ENCODE measurements around the gene GALNTL6. TPM values are rescaled to one million over a fixed set of nuclear protein-coding genes. Genes with fewer than 3 reads are reported as not detected.

Gene GALNTL6
- total and polyA plus RNA-seq, 9 of the 15 experiments (the other 6 are each of a cell fraction or from before 2014, with no cell fraction given): 0.18 to 0.50 (median 0.29) TPM

DNA sequence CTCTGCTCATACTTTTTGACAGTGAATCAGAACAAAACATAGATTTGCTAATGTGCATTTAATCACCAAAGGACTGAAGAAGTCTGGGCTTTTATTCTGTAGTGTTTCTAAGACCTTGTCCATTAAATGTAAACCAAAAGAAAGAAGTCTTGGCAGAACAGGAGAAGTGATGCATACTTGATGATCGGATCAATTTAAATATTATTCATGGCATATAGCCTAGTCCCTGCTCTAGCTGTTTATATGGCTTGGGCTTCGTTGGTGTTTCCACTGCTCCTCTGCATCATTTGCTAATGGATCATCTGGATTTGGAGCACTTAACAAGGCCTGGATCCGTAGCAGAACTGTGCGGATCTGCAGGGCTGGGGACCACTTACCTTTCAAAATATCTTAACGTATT is 566.6 kb downstream of the GALNTL6 start (continued):
- TF ChIP-seq, protein P1, sequence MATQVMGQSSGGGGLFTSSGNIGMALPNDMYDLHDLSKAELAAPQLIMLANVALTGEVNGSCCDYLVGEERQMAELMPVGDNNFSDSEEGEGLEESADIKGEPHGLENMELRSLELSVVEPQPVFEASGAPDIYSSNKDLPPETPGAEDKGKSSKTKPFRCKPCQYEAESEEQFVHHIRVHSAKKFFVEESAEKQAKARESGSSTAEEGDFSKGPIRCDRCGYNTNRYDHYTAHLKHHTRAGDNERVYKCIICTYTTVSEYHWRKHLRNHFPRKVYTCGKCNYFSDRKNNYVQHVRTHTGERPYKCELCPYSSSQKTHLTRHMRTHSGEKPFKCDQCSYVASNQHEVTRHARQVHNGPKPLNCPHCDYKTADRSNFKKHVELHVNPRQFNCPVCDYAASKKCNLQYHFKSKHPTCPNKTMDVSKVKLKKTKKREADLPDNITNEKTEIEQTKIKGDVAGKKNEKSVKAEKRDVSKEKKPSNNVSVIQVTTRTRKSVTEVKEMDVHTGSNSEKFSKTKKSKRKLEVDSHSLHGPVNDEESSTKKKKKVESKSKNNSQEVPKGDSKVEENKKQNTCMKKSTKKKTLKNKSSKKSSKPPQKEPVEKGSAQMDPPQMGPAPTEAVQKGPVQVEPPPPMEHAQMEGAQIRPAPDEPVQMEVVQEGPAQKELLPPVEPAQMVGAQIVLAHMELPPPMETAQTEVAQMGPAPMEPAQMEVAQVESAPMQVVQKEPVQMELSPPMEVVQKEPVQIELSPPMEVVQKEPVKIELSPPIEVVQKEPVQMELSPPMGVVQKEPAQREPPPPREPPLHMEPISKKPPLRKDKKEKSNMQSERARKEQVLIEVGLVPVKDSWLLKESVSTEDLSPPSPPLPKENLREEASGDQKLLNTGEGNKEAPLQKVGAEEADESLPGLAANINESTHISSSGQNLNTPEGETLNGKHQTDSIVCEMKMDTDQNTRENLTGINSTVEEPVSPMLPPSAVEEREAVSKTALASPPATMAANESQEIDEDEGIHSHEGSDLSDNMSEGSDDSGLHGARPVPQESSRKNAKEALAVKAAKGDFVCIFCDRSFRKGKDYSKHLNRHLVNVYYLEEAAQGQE (IDR thresholded peaks at IDR 0.05; ENCODE audit: borderline replicate concordance): no peak
- TF ChIP-seq, protein P1 (CRISPR knock-in tag; IDR thresholded peaks at IDR 0.05; ENCODE audit: low read depth): no peak
- no peak for TF ChIP-seq CEBPZ (IDR thresholded peaks at IDR 0.05; ENCODE audit: borderline replicate concordance, low read depth, low read length)

Data from K562 (cell line).